ENCODE data around the gene SYMPK. TPM values are rescaled to one million over a fixed set of nuclear protein-coding genes. Genes with fewer than 3 reads are reported as not detected.

Gene SYMPK
- total RNA-seq, 4 donors from 2014 or later = 32.8 to 76.3 (median 44.1) TPM

DNA sequence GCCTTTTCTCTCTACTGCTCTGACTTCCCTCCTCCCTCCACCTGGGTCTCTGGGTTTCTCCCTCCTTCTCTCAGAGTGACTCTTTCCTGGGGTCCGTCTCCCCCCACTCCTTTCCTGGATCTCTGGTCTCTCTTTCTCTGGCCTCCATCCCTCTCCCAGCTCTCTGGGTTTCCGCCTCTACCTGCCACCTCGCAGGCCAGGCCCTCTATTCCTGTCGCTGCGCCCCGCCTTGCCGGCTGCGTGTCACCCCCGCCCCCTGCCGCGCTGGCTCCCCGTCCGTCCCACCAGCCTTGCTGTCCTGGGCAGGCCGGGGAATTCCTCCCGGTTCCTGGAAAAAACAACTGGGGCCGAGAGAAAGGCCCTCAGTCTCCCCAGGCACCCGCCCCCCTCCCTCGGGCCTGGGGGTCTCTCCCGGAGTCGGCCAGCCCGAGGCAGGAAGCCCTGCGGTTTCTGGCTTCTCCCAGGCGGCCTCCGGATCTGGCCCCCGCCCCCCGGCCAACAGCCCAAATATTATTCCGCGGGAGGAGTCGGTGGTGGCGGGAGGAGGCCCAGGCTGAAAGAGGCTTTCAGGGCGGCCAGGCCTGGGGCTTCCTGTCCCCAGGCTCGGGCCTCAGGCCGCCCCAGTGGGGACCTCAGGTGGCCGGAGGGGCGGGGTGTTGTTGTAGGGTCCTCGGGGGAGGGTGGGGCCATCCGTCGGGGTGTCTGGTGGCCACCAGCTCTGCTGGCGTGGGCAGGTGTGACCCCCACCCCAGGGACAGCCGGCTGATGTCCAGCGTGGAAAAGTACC lies 13.7 kb upstream of the SYMPK start:
- no peak for TF ChIP-seq EP300 (IDR thresholded peaks at IDR 0.05)
- no peak for TF ChIP-seq POLR2A (IDR thresholded peaks at IDR 0.05)
- TF ChIP-seq, protein P1, sequence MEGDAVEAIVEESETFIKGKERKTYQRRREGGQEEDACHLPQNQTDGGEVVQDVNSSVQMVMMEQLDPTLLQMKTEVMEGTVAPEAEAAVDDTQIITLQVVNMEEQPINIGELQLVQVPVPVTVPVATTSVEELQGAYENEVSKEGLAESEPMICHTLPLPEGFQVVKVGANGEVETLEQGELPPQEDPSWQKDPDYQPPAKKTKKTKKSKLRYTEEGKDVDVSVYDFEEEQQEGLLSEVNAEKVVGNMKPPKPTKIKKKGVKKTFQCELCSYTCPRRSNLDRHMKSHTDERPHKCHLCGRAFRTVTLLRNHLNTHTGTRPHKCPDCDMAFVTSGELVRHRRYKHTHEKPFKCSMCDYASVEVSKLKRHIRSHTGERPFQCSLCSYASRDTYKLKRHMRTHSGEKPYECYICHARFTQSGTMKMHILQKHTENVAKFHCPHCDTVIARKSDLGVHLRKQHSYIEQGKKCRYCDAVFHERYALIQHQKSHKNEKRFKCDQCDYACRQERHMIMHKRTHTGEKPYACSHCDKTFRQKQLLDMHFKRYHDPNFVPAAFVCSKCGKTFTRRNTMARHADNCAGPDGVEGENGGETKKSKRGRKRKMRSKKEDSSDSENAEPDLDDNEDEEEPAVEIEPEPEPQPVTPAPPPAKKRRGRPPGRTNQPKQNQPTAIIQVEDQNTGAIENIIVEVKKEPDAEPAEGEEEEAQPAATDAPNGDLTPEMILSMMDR (IDR thresholded peaks at IDR 0.05) = no peak
- no peak for TF ChIP-seq POLR2AphosphoS5 (IDR thresholded peaks at IDR 0.05)
- 6% methylated on average over 19 of the region's 41 CpGs for WGBS
- Histone ChIP-seq H3K27me3 (no peaks in the 10 kb centered on the region), H3K36me3 (no peaks in the 10 kb centered on the region), H3K4me1 (peaks cover 19% of the 10 kb centered on the region), H3K9me3 (no peaks in the 10 kb centered on the region), H3K27ac (peak overlapping the region; percentile 57), H3K4me3 (peak overlapping the region; percentile 41)
- no peak for DNase-seq (ENCODE audit: low spot score in 2 of 2)

- 68% methylated on average over 4 of the region's 4 CpGs for WGBS
- peaks cover 19% of the 10 kb centered on the region for H3K4me1 ChIP-seq
- no peaks in the 10 kb centered on the region for H3K9me3 ChIP-seq
- DNase-seq (ENCODE audit: low spot score in 2 of 2) = no peak
- H3K36me3 ChIP-seq = no peaks in the 10 kb centered on the region
- peak overlapping the region; percentile 41 for H3K4me3 ChIP-seq
- TF ChIP-seq, protein P1 (IDR thresholded peaks at IDR 0.05) = no peak
- TF ChIP-seq POLR2A (IDR thresholded peaks at IDR 0.05) = no peak
- no peak for TF ChIP-seq POLR2AphosphoS5 (IDR thresholded peaks at IDR 0.05)
- TF ChIP-seq EP300 (IDR thresholded peaks at IDR 0.05) = no peak
- no peak overlapping the region for H3K27ac ChIP-seq
- no peaks in the 10 kb centered on the region for H3K27me3 ChIP-seq
Measured at GRCh38 chr19:45876161-45876410, 13.1 kb upstream of the SYMPK start.

GRCh38 chr19:45874620-45874966 lies 11.6 kb upstream of the SYMPK start:
- H3K27ac ChIP-seq = no peak overlapping the region
- H3K9me3 ChIP-seq = no peaks in the 10 kb centered on the region
- no peaks in the 10 kb centered on the region for H3K27me3 ChIP-seq
- peaks cover 19% of the 10 kb centered on the region for H3K4me1 ChIP-seq
- TF ChIP-seq POLR2A (IDR thresholded peaks at IDR 0.05) (no peak), POLR2AphosphoS5 (IDR thresholded peaks at IDR 0.05) (no peak), EP300 (IDR thresholded peaks at IDR 0.05) (no peak)
- TF ChIP-seq, protein P1 (IDR thresholded peaks at IDR 0.05) = no peak
- no peak overlapping the region for H3K4me3 ChIP-seq
- no peaks in the 10 kb centered on the region for H3K36me3 ChIP-seq
- no peak for DNase-seq (ENCODE audit: low spot score in 2 of 2)
- 93% methylated on average over 7 of the region's 7 CpGs for WGBS

- Histone ChIP-seq H3K4me1 (peaks cover 17% of the 10 kb centered on the region), H3K9me3 (no peaks in the 10 kb centered on the region), H3K4me3 (no peak overlapping the region), H3K27ac (no peak overlapping the region), H3K27me3 (no peaks in the 10 kb centered on the region), H3K36me3 (no peaks in the 10 kb centered on the region)
- no peak for DNase-seq (ENCODE audit: low spot score in 2 of 2)
- TF ChIP-seq EP300 (IDR thresholded peaks at IDR 0.05) = no peak
- TF ChIP-seq, protein P1 (IDR thresholded peaks at IDR 0.05) = no peak
- no peak for TF ChIP-seq POLR2A (IDR thresholded peaks at IDR 0.05)
- no peak for TF ChIP-seq POLR2AphosphoS5 (IDR thresholded peaks at IDR 0.05)
- WGBS = 87% methylated on average over 7 of the region's 7 CpGs
Measured at GRCh38 chr19:45873219-45873772, 10.3 kb upstream of the SYMPK start.

- no peak overlapping the region for H3K27ac ChIP-seq
- TF ChIP-seq EP300 (IDR thresholded peaks at IDR 0.05) = no peak
- TF ChIP-seq POLR2AphosphoS5 (IDR thresholded peaks at IDR 0.05) = no peak
- TF ChIP-seq, protein P1 (IDR thresholded peaks at IDR 0.05) = no peak
- no peak for TF ChIP-seq POLR2A (IDR thresholded peaks at IDR 0.05)
- H3K27me3 ChIP-seq = no peaks in the 10 kb centered on the region
- H3K4me3 ChIP-seq = no peak overlapping the region
- no peaks in the 10 kb centered on the region for H3K9me3 ChIP-seq
- DNase-seq (ENCODE audit: low spot score in 2 of 2) = no peak
- WGBS = 94% methylated on average over 24 of the region's 34 CpGs
- peaks cover 13% of the 10 kb centered on the region for H3K4me1 ChIP-seq
- H3K36me3 ChIP-seq = no peaks in the 10 kb centered on the region
Measured at GRCh38 chr19:45872095-45872919, 9.4 kb upstream of the SYMPK start.

Data from suprapubic skin (tissue), 4 donors.